Non-pigmented ciliary epithelial cell (primary cell): Measurements from ENCODE around the gene CCL25.

Experiments
- DNase-seq: peaks from one replicate; pipeline ENCODE4 v3.0.0-alpha.2; 2010; ENCODE audit warnings: low read depth

The CCL25 gene

DNA sequence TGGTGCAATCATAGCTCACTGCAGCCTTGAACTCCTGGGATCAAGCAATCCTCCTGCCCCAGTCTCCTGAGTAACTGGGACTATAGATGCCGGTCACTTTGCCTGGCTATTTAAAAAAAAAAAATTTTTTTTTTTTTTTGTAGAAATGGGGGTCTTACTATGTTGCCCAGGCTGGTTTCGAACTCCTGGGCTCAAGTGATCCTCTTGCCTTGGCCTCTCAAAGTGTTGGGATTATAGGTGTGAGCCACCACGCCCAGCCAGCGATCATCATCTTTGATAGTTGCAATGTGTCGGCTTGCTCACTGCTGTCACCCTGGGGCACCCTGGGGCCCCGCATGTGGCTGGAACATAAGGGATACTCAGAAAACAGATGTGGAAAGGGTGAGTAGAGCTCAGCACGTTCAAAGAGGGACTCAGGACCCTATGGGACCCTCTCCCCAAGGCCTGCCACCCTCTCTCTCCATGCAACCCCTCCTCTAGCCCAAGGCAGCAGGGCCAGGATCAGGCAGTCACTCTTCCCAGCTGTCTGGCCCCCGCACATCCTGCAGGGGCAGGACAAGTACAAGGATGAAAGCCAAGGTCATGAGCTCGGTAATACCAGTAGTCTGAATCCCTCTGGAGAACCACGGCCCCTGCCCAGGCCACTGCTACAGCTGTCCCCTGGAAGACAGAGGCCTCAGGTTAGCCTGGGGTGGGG, 6.5 kb upstream of the CCL25 start:
- DNase-seq = no peak

DNA sequence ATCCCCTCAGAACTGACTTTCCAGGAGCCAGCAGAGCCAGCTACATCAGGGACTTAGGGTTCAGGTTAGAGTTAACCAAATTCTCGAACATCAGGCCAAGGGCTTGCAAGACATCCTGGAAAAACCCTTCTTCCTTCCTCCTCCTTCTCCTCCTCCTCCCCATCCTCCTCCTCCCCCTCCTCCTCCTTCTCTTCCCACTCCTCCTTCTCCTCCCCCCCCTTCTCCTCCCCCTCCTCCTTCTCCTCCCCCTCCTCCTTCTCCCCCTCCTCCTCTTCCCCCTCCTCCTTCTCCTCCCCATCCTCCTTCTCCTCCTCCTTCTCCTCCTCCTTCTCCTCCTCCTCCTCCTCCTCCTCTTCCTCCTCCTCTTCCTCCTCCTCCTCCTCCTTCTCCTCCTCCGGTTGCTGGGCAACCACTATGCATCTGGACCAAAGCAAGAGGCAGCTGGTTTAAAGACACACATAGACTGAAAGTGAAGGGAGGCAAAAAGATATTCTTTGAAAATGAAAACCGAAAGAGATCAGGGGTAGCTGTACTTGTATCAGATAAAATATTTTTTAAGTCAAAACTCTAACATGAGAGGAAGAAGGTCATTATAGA, 5.9 kb upstream of the CCL25 start:
- DNase-seq = no peak

DNA sequence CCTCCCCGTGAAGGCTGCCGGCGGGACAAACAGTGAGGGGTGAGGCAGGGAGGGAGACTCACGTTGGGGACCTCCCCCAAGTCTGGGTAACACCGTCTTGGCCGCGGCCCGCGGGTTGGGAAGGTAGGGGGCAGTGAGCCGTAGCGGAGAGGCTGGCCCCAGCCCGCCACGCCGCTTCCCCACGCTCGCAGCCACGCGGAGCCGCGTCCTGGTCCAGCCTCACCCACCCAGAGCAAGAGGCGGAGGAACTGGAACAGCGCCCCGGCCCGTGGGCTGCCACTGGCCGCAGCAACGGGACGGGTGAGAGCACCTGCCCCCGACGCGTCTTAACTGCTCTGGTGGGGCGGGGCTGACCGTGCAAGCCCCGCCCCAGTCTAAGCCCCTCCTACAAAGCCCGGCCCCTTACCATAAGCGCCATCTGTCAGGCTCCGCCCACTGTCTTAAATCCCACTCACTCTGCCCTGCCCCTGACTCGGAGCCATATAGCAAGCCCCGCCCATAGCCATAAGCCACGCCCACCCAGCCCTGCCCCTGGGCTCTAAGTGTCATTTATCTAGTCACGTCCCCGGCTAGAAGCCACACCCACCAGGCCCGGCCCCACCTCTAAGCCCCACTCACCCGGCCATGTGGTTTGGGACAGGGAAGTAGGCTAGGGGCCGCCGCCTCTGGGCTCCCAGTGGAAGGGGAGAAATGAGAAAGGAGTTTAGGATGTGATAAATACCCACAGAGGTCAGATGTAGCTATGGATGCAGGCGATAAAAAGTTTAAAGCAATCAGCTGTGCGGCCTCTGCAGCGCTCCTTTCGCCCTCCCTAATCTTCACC, 2.1 kb upstream of the CCL25 start:
- peak; percentile 18 for DNase-seq

DNA sequence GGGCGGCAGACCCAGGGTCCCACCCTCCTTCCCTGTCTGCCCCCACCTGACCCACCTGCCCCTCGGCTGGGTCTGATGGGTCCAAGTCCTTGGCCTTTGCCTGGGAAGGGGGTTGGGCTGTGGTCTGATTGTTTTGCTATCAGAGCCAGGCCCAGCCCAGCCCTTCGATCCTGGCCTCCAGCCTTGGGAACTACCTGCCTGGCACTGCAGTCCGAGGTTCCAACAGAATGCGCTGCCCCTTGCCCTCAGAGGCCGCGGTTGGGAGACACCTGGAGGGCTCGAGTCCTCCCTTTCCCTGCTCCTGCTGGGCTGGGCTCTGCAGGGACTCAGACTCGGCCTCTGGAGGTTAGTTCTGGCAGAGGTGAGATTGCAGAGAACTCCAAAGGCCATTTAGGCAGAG, 1.6 kb downstream of the CCL25 start:
- no peak for DNase-seq

GRCh38 chr19:8056533-8056932, 4.0 kb downstream of the CCL25 start:
- no peak for DNase-seq

GRCh38 chr19:8057545-8058270, 5.1 kb downstream of the CCL25 start:
- no peak for DNase-seq

- DNase-seq = no peak
Observed at GRCh38 chr19:8064911-8065874, 12.6 kb downstream of the CCL25 start.

DNA sequence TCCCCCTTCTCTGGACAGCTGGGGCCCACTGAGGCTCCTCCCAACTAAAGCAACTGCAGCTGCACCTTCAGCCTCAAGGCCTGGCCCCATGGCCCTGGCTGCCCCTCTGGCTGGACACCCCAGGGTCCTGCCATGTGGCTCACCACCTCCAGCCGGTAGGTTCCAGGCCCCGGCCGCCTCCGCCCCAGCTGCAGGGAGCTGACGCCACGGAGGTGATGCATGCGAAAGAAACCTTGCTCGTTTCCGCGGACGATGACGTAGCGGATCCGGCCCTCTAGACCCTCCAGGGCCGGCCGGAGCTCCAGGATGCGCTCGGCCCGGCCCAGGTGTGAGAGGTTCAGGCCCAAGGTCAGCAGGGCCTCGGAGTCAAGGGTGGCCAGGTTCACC, 13.3 kb downstream of the CCL25 start:
- DNase-seq = no peak

GRCh38 chr19:8069096-8069973, 16.8 kb downstream of the CCL25 start:
- no peak for DNase-seq

DNA sequence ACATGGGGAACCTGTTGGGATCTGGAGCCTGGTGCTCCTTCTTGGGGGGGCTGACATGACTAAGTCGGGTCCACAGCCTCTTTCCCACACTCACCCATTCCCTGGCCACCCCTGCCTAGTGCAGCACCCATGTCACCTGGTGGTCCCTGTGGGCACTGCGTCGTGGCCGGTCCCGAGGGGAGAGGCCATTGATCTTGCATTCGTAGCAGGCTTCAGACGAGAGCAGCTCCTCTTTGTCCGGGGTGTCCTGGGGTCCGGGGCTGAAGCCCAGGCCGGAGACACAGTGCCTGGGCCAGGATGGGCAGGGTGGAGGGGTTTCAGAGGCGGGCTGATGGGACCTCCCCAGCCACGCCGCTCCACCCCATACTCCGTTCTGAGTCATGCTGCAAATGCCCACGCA, 19.4 kb downstream of the CCL25 start:
- DNase-seq = no peak

DNA sequence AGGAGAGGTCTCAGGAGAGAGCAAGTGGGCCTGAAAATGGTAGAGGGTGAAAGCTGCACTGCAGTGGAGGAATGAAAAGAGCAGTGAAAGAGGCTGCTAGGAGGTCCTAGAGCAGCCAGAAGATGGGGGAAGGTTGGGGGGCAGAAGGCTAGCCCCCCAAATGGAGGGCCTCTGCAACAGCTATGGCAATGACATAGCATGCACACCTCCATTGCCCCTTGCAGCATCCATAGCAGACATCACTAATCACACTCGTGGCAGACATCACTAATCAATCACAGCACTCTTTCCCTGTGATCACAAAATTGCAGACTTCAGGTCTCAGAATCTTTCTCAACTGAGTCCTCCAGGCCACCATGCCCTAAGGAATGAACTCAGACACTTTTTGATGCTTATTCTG, 21.9 kb downstream of the CCL25 start:
- no peak for DNase-seq

GRCh38 chr19:8075158-8076074, 22.9 kb downstream of the CCL25 start:
- DNase-seq = no peak

DNA sequence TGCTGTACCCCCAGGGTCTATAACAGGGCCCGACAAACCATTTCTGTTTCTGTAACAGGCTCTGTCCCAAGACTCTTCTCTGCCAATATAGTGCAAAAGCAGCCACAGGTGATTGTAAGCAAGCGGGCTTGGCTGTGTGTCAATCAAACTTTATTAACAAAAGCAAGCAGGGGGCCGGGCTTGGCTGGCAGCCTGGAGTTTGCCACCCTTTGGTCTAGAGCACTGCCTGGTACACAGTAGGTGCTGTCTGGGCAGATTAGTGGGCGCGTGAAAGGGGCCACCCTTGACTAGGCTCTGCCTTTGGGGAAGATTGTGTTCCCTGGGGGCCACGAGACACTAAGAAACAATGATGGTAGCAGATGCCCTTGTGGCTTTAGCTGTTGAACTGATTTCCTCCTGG, 27.4 kb downstream of the CCL25 start:
- no peak for DNase-seq

DNA sequence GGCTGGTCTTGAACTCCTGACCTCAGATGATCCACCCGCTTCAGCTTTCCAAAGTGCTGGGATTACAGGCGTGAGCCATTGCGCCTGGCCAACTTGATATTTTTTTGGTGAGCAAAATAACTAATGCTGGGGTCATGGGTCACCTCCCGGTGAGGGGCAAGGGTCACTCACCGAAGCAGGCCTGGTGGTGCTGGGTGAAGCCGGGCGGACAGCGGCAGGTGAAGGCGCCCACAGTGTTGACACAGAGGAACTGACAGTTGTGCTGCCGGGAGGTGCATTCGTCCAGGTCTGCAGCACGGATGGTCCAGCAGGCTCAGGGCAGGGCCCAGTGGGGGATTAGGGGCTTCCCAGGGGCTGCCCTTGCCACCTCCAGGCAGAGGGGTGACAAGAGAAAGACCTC, 28.3 kb downstream of the CCL25 start:
- no peak for DNase-seq

- no peak for DNase-seq
Observed at GRCh38 chr19:8081569-8082550, 29.3 kb downstream of the CCL25 start.

GRCh38 chr19:8083141-8083540, 30.6 kb downstream of the CCL25 start:
- DNase-seq = no peak

DNA sequence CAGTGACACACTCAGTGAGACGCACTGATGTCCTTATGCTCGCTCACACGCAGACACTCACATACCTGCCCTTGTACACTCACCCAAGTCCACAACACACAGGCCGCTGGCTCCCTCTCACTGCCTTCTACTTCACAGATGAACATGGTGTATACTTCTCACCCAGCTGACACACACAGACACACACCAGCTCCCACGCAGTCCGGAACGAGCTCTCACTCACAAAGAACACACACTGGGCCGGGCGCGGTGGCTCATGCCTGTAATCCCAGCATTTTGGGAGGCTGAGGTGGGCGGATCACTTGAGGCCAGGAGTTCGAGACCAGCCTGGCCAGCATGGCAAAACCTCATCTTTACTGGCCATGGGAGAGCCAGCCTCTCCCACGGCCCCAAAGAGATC, 31.6 kb downstream of the CCL25 start:
- no peak for DNase-seq
